Measurements from ENCODE around the gene PSMB4.
A peak's percentile ranks its signal among the peaks of the same experiment; 100 is the strongest.
"Not testable (repeated sequence)": the region's sequence is repeated elsewhere in the genome, so short reads cannot be mapped to it uniquely, and the experiment has no call there.

Gene PSMB4

DNA sequence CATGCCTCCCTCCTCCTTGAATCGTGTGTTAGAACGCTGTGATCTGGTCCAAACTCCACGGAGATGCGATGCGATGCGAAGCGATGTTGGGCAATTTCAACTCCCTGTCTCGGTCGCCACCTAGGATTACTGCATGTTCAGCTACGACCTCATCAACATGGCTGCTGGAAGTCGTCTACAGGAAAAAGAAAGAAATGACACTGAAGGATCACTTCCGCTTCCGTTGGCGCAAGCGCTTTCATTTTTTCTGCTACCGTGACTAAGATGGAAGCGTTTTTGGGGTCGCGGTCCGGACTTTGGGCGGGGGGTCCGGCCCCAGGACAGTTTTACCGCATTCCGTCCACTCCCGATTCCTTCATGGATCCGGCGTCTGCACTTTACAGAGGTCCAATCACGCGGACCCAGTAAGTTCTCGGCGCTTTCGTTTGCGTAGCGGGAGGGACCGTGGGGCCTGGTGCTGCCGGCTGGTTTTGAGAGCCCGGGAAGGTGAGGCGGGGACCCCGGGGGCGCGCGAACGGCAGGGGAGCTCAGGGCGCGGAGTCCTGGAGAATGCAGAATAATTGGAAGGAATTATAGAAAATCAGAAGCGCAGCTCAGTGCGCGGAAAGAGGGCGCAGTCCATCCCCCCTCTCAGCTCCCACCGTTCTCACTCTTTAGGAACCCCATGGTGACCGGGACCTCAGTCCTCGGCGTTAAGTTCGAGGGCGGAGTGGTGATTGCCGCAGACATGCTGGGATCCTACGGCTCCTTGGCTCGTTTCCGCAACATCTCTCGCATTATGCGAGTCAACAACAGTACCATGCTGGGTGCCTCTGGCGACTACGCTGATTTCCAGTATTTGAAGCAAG is at the start of gene PSMB4:
PSMB4 (plus strand) TSS at position 250 of the 848 bp plus-strand sequence; CDS start at position 265, 15 bp downstream.
- peak; percentile 94 for DNase-seq (ENCODE audit: low spot score)

DNA sequence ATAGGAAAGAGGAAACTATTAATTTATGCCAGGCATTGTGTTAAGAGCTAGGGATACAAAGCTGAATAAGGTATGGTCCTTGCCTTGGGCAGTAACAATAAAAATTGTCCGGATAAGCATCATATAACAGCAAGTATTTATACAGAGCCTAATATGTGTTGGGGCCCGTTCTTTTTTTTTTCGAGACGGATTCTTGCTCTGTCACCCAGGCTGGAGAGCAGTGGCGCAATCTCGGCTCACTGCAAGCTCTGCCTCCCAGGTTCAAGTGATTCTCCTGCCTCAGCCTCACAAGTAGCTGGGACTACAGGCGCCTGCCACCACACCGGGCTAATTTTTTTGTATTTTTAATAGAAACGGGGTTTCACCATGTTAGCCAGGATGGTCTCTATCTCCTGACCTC is 49.0 kb upstream of the PSMB4 start:
- DNase-seq (ENCODE audit: low spot score): not testable (repeated sequence)

DNA sequence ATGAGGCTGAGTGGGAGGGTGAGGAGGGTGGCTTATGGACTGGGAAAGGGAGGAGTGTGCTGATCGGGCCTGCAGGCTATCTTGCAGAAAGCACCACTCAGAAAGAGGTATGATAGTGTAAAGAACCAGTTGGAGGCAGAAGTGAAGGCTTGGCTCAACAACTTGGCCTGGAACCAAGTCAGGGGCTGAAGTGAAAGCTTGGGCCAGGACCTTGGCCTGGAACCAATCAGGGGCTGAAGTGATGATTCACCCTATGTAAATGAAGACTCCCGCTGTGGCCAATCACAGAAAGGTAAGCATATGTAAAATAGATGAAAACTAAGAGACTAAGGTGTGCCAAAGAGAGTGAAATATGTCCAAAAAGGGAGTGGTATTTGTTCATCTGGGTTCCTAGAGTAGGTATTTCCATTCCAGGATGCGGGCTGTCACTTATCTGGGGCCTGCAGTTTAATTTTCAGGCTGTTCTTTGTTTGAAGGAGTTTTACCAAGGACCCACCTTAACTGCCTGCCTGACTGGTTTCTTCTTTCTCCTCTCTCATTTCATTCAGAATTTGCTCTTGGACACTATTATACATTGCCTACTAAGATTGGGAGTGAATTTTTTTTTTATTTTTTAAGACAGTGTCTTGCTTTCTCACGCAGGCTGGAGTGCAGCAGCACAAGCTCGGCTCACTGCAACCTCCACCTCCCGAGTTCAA is 47.2 kb upstream of the PSMB4 start:
- DNase-seq (ENCODE audit: low spot score): no peak

DNA sequence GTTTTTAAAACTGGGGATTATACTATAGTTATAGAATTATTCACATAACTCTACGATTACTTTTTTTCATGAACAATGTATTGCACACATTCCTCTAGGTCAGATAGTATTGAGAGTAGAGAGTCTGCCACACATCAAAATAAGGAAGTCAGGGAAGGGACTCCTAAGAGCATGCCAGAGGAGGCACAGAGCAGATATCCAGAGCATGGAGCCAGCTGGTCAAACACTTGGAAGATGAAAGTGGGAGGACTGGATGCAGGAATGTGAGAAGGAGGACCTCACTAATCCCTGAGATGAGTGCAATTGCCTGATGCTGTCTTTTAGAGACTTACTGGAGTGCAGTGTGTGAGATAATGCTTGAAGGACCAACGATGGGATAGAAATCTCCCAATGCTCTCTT is 42.7 kb upstream of the PSMB4 start:
- DNase-seq (ENCODE audit: low spot score): no peak

DNA sequence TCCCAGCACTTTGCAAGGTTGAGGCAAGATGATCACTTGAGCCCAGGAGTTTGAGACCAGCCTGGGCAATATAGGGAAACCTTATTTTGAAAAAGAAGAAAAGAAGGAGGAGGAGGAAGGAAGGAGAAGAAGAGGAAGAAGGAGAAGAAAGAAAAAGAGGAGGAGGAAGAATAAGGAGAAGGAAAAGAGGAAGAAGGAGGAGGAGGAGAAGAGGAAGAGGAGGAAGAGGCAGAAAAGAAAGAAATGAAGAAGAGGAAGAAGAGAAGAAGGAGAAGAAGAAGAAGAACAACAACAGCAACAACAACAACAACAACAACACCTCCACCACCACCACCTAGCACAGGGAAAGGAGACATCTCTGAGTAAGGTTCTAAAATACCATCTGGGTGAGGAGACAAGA is 37.5 kb upstream of the PSMB4 start:
- DNase-seq (ENCODE audit: low spot score): no peak

DNA sequence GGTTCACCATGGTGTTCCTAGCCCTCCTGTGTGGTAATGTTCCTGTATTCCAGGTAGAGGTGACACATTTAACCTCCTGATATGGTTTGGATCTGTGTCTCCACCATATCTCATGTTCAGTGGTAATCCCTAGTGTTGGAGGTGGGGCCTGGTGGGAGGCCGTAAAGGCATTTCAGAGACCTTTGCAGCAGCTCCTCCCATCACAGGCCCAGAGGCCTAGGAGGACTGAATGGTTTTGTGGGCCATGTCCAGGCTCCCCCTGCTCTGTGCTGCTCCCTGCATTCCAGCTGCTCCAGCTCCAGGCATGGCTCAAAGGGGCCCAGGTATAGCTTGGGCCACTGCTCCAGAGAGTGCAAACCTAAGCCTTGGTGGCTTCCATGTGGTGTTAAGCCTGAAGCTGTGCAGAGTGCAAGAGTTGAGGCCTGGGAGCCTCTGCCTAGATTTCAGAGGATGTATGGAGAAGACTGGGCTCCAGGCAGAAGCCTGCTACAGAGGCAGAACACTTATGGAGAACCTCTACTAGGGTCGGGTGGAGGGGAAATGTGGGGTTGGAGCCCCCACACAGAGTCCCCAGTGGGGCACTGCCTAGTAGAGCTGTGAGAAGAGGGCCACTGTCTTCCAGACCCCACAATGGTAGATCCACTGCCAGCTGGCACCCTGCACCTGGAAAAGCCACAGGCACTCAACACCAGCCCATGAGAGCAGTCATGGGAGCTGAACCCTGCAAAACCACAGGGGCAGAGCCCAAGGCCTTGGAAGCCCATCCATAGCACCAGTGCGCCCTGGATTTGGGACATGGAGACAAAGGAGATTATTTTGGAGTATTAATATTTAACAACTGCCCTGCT is 36.8 kb upstream of the PSMB4 start:
- no peak for DNase-seq (ENCODE audit: low spot score)

DNA sequence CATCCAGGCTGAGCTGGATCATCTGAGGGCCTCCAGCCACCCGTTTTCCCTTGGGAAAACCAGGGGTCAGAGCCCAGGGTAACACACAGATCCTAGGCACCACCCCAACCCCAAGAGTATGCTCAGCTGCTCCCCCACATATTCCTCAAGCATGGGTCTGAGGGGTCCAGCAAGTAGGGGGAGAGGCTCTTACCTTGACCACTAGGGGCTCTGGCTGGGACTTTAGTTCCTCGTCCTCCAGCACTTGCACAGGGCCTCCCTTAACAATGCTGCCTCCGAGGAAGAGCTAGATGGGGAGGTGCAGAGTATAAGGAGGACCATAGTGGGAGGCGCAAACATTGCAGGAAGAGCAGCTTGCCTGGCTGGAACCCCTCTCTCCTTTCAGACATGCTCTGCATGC is 34.4 kb upstream of the PSMB4 start:
- DNase-seq (ENCODE audit: low spot score): no peak

DNA sequence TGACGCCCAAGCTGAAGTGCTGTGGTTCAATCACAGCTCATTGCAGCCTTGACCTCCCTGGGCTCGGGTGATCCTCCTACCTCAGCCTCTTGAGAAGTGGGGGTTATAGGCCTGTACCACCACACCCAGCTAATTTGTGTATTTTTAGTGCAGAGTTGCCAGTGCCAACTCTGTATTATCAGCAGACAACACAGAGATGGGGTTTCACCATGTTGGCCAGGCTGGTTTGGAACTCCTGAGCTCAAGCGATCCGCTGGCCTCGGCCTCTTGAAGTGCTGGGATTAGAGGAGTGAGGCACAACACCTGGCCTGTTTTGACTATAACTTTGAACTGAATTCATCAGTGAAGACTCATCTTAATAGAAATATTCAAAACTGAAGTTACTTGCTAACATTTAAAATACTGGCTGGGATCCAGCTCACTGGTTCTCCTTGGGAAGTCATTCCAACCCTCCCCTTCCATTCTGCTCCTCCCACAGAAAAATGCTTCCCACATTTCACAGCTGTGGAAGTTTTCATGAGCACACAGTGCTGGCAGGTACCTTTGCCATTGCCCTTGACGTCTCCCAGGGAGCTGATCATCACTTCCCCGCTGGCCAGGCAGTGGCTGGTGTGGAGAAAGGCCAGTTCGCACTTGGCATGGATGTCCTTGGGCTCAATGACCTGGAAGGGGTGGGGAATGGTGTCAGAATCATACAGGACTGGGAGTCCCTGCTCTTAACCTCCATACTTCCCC is 31.5 kb upstream of the PSMB4 start:
- DNase-seq (ENCODE audit: low spot score): no peak

DNA sequence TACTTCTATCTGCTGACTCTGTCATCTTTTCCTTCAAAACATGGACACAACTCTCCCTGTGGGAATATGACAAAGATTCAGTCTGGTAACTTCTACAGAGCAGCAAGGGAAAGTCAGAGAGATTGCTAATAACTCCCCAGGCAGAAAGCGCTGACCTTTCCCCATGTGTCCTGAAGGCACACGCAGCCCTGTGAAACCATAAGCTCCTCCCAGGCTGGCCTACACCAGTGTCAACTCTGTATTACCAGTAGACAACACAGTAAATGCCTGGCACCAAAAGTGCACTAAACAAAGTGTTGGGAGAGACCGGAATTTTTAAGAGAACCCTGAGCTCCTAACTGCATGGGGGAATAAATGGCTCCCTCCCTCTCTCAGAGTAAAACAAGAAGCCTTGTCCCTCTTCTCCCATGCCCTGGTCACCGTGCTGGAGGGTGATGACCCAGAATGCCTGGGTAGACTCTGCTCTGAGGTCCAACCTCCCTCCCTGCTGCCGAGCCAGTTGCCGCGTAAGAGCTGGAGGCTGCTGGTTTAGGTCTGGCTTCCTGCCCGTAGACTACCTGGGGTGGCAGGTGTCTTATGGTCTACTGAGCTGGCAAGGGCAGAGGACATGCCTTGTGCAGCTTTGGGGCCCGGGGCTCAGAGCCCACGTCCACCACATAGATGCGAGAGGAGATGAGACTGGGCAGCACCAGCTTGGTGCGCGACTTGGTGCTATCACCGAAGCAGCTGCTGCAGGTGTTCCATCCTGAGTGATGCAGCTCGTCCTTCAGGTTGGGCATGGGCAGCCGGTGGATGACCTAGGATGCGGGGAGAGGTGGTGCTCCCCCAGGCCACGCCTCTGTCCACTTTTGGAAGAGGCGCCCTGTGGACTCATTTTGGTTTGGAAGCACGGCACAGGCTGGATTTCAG is 30.7 kb upstream of the PSMB4 start:
- no peak for DNase-seq (ENCODE audit: low spot score)

DNA sequence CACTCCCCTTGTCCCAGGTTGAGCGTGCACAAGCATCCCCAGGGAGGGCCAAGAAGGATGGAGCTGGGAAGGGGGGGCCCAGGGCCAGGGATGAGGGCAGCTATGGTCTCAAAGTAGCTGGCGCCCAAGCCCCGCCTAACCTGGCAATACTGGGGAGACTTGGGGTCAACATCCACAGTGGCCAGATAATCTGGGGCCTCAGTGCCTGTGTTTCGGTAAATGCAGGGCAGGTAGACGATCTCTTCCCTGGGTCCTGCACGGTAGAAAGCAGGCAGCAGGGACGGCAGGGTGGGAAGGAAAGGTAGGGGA is 30.1 kb upstream of the PSMB4 start:
- no peak for DNase-seq (ENCODE audit: low spot score)

DNA sequence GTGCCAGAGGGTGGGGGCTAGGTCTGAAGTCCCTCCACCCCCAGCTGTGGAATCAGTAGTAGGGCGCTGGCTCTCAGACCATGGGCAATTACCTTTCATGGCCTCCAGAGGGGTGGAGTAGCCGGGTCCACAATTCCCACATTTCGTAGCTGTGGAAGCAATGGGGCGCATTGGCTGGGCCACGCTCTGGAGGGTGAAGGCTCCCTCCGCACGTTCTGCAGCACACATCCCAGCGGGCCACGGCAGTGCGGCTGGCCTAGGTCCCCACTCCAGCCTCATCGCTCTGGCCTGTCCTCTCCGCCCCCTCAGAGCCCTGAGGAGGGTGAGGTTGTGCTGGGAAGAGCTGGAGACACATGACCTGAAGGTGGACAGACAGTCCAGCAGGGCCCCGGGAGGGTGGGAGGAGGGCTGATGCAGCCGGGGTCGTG is 29.7 kb upstream of the PSMB4 start:
- no peak for DNase-seq (ENCODE audit: low spot score)

DNA sequence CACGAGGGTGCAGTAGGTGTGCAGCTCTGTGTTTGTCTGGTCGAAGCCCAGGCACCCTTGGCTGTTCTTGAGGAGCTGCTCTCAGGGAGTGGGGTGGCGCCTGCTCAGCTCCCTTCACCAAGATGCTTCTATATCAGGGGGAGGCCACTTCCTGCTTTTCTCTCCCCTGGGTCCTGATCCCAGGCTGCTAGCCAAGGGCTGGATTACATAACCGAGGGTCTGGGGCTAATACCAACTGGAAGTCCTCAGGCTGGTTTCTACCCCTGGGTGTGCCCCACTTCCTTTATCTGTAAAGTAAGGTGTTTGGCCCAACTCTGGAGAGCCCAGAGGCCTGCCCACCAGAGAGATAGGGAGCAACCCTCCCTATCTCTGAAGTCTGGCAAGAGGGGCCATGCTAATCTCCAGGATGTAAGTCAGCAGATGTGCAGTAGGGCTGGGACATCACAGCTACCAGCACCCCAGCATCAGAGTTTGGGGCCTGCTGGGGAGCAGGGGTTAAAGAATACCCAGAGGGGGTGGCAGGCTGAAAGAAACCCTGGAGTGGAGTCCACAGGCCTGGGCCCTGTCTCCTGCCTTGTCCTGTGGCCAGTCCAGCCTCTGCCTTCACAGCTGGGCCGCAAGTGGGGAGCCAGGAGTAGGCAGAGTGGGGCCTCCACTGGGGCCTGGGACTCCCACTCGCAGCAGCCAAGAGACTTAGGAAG is 29.0 kb upstream of the PSMB4 start:
- DNase-seq (ENCODE audit: low spot score): no peak

DNA sequence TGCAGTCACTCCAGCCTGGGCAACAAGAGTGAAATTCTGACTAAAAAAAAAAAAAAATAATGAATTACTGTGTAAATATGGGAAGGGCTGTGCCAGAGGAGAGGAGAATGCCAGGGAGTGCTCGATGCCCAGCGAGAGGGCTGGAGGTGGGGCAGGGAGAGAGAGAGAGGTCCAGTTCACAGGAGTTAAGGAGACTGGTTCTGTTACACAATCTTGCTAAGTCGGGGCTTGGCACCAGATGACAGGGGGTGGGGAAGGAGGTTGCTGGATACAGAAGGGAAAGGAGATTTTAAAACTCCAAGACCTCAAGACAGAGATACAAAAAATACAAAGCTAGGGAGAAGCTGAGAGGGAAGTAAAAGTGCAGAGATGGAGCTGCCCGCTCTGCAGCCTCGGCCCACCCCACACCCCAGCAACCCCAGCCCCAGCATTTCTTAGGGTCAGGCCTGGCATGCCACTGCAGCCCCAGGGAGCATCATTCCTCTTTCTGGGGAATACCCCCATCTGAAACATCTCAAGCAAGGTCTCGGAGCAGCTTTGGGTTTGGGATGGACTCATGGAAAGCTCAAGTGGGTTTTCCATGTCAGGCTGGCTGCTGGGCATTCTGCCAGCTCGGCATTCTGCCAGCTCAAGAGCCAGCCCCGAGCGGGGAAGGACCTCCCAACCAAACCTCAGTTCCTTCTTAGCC is 27.9 kb upstream of the PSMB4 start:
- DNase-seq (ENCODE audit: low spot score): no peak

DNA sequence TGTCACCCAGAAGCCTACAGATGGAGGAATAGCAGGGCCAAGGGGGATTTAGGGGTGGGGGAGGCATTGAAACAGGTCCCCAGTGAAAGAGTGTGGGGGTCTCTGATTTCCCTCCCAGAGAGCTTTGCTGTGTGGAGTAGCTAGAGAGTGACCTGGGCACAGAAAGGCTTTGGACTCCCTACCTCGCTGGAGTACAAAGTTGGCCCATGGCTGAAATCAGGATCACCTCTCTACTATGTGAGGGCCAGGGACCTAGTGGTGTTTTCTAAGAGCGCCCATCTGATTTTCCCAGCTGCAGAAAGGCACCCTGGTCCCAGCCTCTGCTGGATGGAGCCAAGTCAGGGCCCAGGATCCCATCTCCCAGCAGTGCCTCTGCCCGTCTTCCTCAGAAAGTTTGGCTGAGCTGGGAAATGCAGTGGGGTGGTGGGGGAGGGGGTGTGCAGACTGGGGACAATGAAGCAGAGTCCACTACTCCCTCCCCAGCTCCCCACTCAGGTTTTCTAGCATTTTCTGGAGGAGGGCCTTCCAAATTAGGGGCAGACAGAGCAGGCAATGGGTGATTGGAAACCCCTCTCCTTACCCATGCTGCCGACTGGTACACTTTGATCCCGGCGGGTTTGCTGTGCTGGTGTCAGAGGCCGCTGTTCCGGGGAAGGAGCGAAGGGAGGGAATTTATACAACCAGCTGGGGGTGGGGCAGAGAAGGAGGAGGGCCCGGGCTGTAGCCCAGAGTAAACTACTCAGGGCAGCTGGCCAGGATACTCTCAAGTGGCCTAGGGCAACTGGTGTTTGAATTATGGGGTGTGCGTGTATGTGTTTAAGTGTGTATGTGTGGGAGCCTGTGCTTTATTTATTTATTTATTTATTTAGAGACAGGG is 27.1 kb upstream of the PSMB4 start, which contains the start of gene SELENBP1:
SELENBP1 (minus strand) TSS at position 648 of the 877 bp plus-strand sequence; CDS start at position 584, 64 bp downstream.
- DNase-seq (ENCODE audit: low spot score): peak; percentile 29

DNA sequence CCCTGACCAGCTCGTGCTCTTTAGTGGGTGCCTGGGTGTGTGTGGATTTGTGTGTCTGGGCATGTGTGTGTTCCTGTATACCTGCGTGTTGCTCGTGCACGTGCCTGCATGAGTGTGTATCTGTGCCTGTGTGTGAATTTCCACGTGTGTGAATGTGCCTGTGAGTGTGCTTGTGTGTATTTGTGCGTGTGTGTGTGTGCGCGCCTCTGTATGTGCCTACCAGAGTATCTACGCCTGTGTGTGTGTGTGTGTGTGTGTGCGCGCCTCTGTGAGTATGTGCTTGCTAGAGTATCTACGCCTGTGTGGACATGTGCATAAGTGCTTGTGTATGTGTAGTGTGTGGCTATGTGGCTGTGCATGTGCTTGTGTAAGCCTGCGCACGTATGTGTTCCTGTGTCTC is 26.2 kb upstream of the PSMB4 start:
- no peak for DNase-seq (ENCODE audit: low spot score)

DNA sequence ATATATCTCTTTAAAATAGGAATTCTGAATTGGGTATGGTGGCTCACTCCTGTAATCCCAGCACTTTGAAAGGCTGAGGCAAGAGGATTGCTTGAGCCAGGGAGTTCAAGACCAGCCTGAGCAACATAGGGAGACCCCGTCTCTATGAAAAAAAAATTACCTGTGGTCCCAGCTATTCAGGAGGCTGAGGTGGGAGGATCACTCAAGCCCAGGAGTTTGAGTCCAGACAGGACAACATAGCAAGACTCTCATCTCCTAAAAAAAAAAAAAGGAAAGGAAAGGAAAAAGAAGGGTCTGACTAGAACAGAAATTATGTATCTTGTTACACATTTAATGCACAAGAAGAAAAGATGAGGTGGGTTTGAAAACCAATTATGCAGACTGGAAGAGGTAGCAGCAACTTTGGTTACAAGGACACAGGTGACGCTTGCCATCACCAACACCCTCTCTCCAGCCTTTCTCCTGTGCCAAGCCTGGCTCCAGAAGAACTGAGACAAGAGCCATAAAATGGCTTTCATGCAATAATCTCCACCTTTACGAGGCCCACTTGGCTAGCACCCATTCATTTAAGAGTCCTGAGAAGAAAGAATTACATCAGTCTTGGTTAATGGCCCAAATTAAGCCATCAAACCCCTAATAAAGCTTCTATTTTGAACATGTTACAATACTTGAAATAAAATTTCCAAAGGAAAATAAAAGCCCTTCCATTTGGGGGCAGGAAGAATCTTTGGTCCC is 22.1 kb upstream of the PSMB4 start:
- DNase-seq (ENCODE audit: low spot score): no peak

DNA sequence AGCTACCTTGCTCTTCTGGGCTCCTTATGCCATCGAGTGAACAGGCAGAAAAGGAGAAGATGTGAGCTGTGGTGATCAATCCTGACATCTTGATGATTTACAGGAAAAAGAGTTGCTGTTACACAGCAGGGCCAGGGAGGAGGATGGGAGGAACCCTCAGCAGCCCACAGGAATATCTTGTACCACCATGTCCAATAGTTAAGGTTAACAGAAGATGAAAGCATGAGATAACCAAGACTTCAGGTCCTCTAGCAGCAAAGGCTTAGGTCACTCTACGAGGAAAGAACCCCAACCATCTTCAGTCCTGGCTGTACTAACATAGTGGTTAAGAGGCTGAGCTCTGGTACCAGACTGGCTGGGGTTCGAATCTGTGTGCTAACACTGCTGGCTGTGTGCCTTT is 14.8 kb upstream of the PSMB4 start:
- no peak for DNase-seq (ENCODE audit: low spot score)

DNA sequence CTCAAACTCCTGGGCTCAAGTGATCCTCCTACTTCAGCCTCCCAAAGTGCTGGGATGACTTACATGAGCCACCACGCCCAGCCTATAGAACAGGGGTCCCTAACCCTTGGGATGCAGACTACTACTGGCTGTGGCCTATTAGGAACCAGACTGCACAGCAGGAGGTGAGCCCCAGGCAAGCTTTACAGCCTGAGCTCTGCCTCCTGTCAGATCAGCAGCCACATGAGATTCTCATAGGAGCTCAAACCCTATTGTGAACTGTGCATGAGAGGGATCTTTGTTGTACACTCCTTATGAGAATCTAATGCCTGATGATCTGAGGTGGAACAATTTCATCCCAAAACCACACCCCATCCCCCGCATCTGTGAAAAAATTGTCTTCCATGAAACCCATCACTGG is 13.4 kb upstream of the PSMB4 start:
- no peak for DNase-seq (ENCODE audit: low spot score)

Measured in SW480 (cell line).